ENCODE data around the gene SPINK4. TPM values are rescaled to one million over a fixed set of nuclear protein-coding genes. Genes with fewer than 3 reads are reported as not detected.

The SPINK4 gene
- total RNA-seq, 1 experiment from 2014 or later: not detected

DNA sequence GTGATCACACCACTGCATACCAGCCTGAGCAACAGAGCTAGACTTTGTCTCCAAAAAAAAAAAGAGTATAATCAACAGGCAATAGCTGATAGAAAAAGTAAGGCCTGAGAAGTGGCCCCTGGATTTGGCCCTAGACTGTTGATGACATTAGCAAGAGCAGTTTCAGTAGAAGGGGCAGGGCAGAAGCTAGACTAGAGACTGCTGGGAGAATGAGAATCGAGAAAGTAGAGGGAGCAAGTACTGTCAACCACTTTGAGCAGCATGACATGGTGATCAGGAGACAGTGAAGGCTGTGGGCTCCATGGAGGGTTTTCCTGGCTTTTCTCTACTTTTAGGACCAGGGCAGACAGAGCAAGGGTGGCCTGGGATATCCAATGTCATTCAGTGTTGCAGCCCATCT, 37.9 kb upstream of the SPINK4 start:
- Mint-ChIP-seq H3K27me3 (ENCODE audit: low read depth) (peaks cover 16% of the 10 kb centered on the region), H3K36me3 (ENCODE audit: insufficient read depth in 1 of 3, low read depth in 3 of 3) (no peaks in the 10 kb centered on the region), H3K27ac (no peak overlapping the region), H3K4me1 (peaks cover 7% of the 10 kb centered on the region in 2 experiments), H3K9me3 (no peaks in the 10 kb centered on the region), H3K4me3 (no peak overlapping the region)
- WGBS (ENCODE audit: extremely low coverage, insufficient read length, low lambda C conversion rate): no CpG with 5 or more reads among the region's 1 CpG
- no peak overlapping the region for H2BK12ac ChIP-seq (ENCODE audit: insufficient read length, low read depth, low read length)
- H2BK20ac ChIP-seq (ENCODE audit: low read depth, low read length, poor library complexity, severe bottlenecking): no peak overlapping the region
- H3K9me3 ChIP-seq (ENCODE audit: control insufficient read depth, low read depth, low read length): no peaks in the 10 kb centered on the region
- no peak for TF ChIP-seq CTCF (conservative IDR thresholded peaks at IDR 0.05)
- no peak overlapping the region for H2BK120ac ChIP-seq (ENCODE audit: low read depth, low read length, poor library complexity, severe bottlenecking)
- H3K27ac ChIP-seq (ENCODE audit: insufficient read length, low read depth, low read length): no peak overlapping the region
- H2BK5ac ChIP-seq (ENCODE audit: insufficient read length, low read length): no peak overlapping the region
- no peaks in the 10 kb centered on the region for H3K27me3 ChIP-seq (ENCODE audit: insufficient read depth, low read length)
- no peaks in the 10 kb centered on the region for H3K23me2 ChIP-seq (ENCODE audit: insufficient read length, low read depth, low read length, poor library complexity, severe bottlenecking)
- H3K56ac ChIP-seq (ENCODE audit: insufficient read length, low read depth, low read length): no peak overlapping the region
- DNase-seq: no peak
- no peaks in the 10 kb centered on the region for H4K20me1 ChIP-seq (ENCODE audit: control insufficient read depth, insufficient read depth, insufficient read length)
- no peak overlapping the region for H3K9ac ChIP-seq (ENCODE audit: extremely low read depth, insufficient read length, low read length)
- H4K5ac ChIP-seq (ENCODE audit: insufficient read length, low read depth, low read length): no peak overlapping the region
- no peaks in the 10 kb centered on the region for H3K79me2 ChIP-seq (ENCODE audit: insufficient read depth, low read length)
- no peak overlapping the region for H4K8ac ChIP-seq (replicated peaks; ENCODE audit: insufficient read length, low read depth, low read length)
- no peak overlapping the region for H4K91ac ChIP-seq (ENCODE audit: insufficient read length, low read depth, low read length)
- H2AFZ ChIP-seq (ENCODE audit: low read length): no peak overlapping the region
- H2BK15ac ChIP-seq (ENCODE audit: low read depth, low read length): no peak overlapping the region
- no peaks in the 10 kb centered on the region for H3K4me1 ChIP-seq (ENCODE audit: insufficient read depth, low read length)
- no peaks in the 10 kb centered on the region for H3K79me1 ChIP-seq (ENCODE audit: insufficient read depth, low read depth, low read length, poor library complexity, severe bottlenecking)
- no peak overlapping the region for H2AK5ac ChIP-seq (ENCODE audit: insufficient read length, low read length)
- no peak overlapping the region for H3K14ac ChIP-seq (ENCODE audit: insufficient read depth, low read length)
- H3K4me2 ChIP-seq (ENCODE audit: insufficient read depth, insufficient read length, low read length): no peak overlapping the region
- H3K18ac ChIP-seq (ENCODE audit: insufficient read length, low read depth, low read length): no peak overlapping the region
- H3K4ac ChIP-seq (ENCODE audit: low read depth, low read length): no peak overlapping the region
- no peak overlapping the region for H3T11ph ChIP-seq (ENCODE audit: low read length)
- H3K23ac ChIP-seq (ENCODE audit: insufficient read length, low read depth, low read length): no peak overlapping the region
